Measurements from ENCODE around the gene NTHL1. TPM values are rescaled to one million over a fixed set of nuclear protein-coding genes. Genes with fewer than 3 reads are reported as not detected.

Gene NTHL1
- total and polyA plus RNA-seq, 2 of the 8 experiments (the other 6 are each of a cell fraction or from before 2014, with no cell fraction given): 70.9 to 150 TPM

DNA sequence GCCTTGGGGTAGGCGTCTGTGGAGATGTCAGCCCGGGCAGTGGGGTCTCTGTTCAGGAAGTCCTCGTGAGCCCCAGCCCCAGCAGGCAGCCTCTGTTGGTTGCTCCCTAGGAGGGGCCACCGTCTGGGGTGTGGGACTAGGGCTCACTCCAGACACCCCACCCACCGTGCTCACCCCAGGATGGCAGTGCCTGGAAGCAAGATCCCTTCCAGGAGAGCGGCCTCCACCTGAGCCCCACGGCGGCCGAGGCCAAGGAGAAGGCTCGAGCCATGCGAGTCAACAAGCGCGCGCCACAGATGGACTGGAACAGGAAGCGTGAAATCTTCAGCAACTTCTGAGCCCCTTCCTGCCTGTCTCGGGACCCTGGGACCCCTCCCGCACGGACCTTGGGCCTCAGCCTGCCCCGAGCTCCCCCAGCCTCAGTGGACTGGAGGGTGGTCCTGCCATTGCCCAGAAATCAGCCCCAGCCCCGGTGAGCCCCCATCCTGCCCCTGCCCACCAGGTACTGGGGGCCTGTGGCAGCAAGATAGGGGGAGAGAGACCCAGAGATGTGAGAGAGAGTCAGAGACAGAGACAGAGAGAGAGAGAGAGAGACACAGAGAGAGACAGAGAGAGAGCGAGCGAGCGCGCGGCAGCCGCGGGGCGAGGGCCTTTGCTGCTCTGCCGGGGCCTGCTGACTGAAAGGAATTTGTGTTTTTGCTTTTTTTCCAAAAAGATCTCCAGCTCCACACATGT, 9.8 kb downstream of the NTHL1 start (continued):
- TF ChIP-seq SAP30 (IDR thresholded peaks at IDR 0.05; ENCODE audit: insufficient read depth, insufficient replicate concordance, low read length): no peak
- TF ChIP-seq, protein P1, sequence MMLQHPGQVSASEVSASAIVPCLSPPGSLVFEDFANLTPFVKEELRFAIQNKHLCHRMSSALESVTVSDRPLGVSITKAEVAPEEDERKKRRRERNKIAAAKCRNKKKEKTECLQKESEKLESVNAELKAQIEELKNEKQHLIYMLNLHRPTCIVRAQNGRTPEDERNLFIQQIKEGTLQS (IDR thresholded peaks at IDR 0.05; ENCODE audit: insufficient read depth, low read depth, low read length): no peak
- no peak for TF ChIP-seq YY1 (IDR thresholded peaks at IDR 0.05; ENCODE audit: low read depth, low read length)

All from H1 (cell line).